HUES48 (cell line): ENCODE data around the gene GART.
A peak's percentile ranks its signal among the peaks of the same experiment; 100 is the strongest.

ENCODE experiments used
- H3K27ac ChIP-seq: one replicate; pipeline ENCODE4 v1.7.0; 2013; ENCODE audit warnings: low read depth, low read length, inconsistent platforms
- H3K27me3 ChIP-seq: 2 replicates; pipeline ENCODE4 v1.6.1; 2013; ENCODE audit warnings: mild to moderate bottlenecking, low read length; ENCODE audit not compliant: control insufficient read depth, insufficient read depth
- H3K36me3 ChIP-seq: 2 replicates; pipeline ENCODE4 v1.6.1; 2013; ENCODE audit warnings: low read length; ENCODE audit not compliant: control insufficient read depth, insufficient read depth
- H3K4me1 ChIP-seq: 2 replicates; pipeline ENCODE4 v1.6.1; 2013; ENCODE audit warnings: mild to moderate bottlenecking, low read length; ENCODE audit not compliant: control insufficient read depth, insufficient read depth
- H3K4me3 ChIP-seq: 2 replicates; pipeline ENCODE4 v1.5.1; 2013; ENCODE audit warnings: mild to moderate bottlenecking, low read depth, low read length
- H3K9ac ChIP-seq: 2 replicates; pipeline ENCODE4 v1.6.1; 2013; ENCODE audit warnings: mild to moderate bottlenecking, low read depth, low read length, moderate library complexity
- H3K9me3 ChIP-seq: 2 replicates; pipeline ENCODE4 v1.6.1; 2013; ENCODE audit warnings: low read length; ENCODE audit not compliant: control insufficient read depth, insufficient read depth

The GART gene

GRCh38 chr21:33552999-33553598, 11.2 kb upstream of the GART start:
- Histone ChIP-seq H3K4me1 (no peaks in the 10 kb centered on the region), H3K27ac (no peak overlapping the region), H3K4me3 (no peak overlapping the region), H3K9me3 (no peaks in the 10 kb centered on the region), H3K36me3 (peaks cover 97% of the 10 kb centered on the region), H3K9ac (no peak overlapping the region), H3K27me3 (no peaks in the 10 kb centered on the region)

- no peak overlapping the region for H3K27ac ChIP-seq
- H3K9me3 ChIP-seq: no peaks in the 10 kb centered on the region
- no peaks in the 10 kb centered on the region for H3K4me1 ChIP-seq
- H3K27me3 ChIP-seq: no peaks in the 10 kb centered on the region
- no peak overlapping the region for H3K4me3 ChIP-seq
- H3K9ac ChIP-seq: no peak overlapping the region
- H3K36me3 ChIP-seq: peaks cover 95% of the 10 kb centered on the region
Observed at GRCh38 chr21:33552093-33552998, 10.4 kb upstream of the GART start.

GRCh38 chr21:33551664-33552063, 9.7 kb upstream of the GART start:
- no peak overlapping the region for H3K4me3 ChIP-seq
- no peaks in the 10 kb centered on the region for H3K9me3 ChIP-seq
- peaks cover 94% of the 10 kb centered on the region for H3K36me3 ChIP-seq
- H3K27me3 ChIP-seq: no peaks in the 10 kb centered on the region
- no peak overlapping the region for H3K27ac ChIP-seq
- H3K4me1 ChIP-seq: no peaks in the 10 kb centered on the region
- no peak overlapping the region for H3K9ac ChIP-seq

- no peaks in the 10 kb centered on the region for H3K4me1 ChIP-seq
- no peak overlapping the region for H3K27ac ChIP-seq
- peaks cover 96% of the 10 kb centered on the region for H3K36me3 ChIP-seq
- H3K4me3 ChIP-seq: no peak overlapping the region
- H3K9me3 ChIP-seq: no peaks in the 10 kb centered on the region
- no peaks in the 10 kb centered on the region for H3K27me3 ChIP-seq
- no peak overlapping the region for H3K9ac ChIP-seq
Observed at GRCh38 chr21:33550772-33551660, 9.1 kb upstream of the GART start.

GRCh38 chr21:33549848-33550771, 8.2 kb upstream of the GART start:
- no peak overlapping the region for H3K4me3 ChIP-seq
- H3K9ac ChIP-seq: no peak overlapping the region
- no peak overlapping the region for H3K27ac ChIP-seq
- no peaks in the 10 kb centered on the region for H3K27me3 ChIP-seq
- H3K9me3 ChIP-seq: no peaks in the 10 kb centered on the region
- peaks cover 89% of the 10 kb centered on the region for H3K36me3 ChIP-seq
- H3K4me1 ChIP-seq: peaks cover 6% of the 10 kb centered on the region; the same call in 1 of the 2 replicates

- Histone ChIP-seq H3K4me1 (peaks cover 9% of the 10 kb centered on the region; the same call in 1 of the 2 replicates), H3K9ac (no peak overlapping the region), H3K4me3 (no peak overlapping the region), H3K9me3 (no peaks in the 10 kb centered on the region), H3K27ac (no peak overlapping the region), H3K27me3 (no peaks in the 10 kb centered on the region), H3K36me3 (peaks cover 50% of the 10 kb centered on the region)
Observed at GRCh38 chr21:33546086-33546485, 4.2 kb upstream of the GART start.

GRCh38 chr21:33544451-33545195, 2.7 kb upstream of the GART start:
- H3K27me3 ChIP-seq: no peaks in the 10 kb centered on the region
- peak overlapping the region; percentile 85 for H3K4me3 ChIP-seq
- peak overlapping the region; percentile 96 for H3K9ac ChIP-seq
- H3K36me3 ChIP-seq: peaks cover 45% of the 10 kb centered on the region
- H3K9me3 ChIP-seq: no peaks in the 10 kb centered on the region
- peaks cover 15% of the 10 kb centered on the region; the same call in 1 of the 2 replicates for H3K4me1 ChIP-seq
- H3K27ac ChIP-seq: no peak overlapping the region

GRCh38 chr21:33543505-33544129, 1.7 kb upstream of the GART start:
- H3K4me1 ChIP-seq: peaks cover 15% of the 10 kb centered on the region; the same call in 1 of the 2 replicates
- H3K27me3 ChIP-seq: no peaks in the 10 kb centered on the region
- peak overlapping the region; percentile 85 for H3K4me3 ChIP-seq
- peak overlapping the region; percentile 99 for H3K27ac ChIP-seq
- no peaks in the 10 kb centered on the region for H3K9me3 ChIP-seq
- H3K36me3 ChIP-seq: peaks cover 45% of the 10 kb centered on the region
- H3K9ac ChIP-seq: peak overlapping the region; percentile 96

- peak within 1 kb of the TSS; percentile 85 for H3K4me3 ChIP-seq
- no peaks in the 10 kb centered on the region for H3K9me3 ChIP-seq
- H3K27me3 ChIP-seq: no peaks in the 10 kb centered on the region
- peaks cover 45% of the 10 kb centered on the region for H3K36me3 ChIP-seq
- H3K27ac ChIP-seq: peak within 1 kb of the TSS; percentile 99
- H3K9ac ChIP-seq: peak within 1 kb of the TSS; percentile 96
- H3K4me1 ChIP-seq: peaks cover 15% of the 10 kb centered on the region; the same call in 1 of the 2 replicates
Observed at GRCh38 chr21:33542640-33543504, 955 bp upstream of the GART start, which contains the start of gene SON. TSS of gene SON (plus strand) at chr21:33543038. CDS start at chr21:33543093, 55 bp downstream.
